ENCODE data around the gene SORCS3. TPM values are rescaled to one million over a fixed set of nuclear protein-coding genes. Genes with fewer than 3 reads are reported as not detected.

SORCS3 gene
- total RNA-seq, 4 donors from 2014 or later, result not detected

- Histone ChIP-seq H3K4me3 (replicated peaks in 1 of 3) (no peak overlapping the region), H3K9me3 (no peaks in the 10 kb centered on the region), H3K27me3 (no peaks in the 10 kb centered on the region), H3K4me1 (no peaks in the 10 kb centered on the region), H3K36me3 (no peaks in the 10 kb centered on the region), H3K27ac (no peak overlapping the region)
- no peak for DNase-seq
- intact Hi-C loops (cut with DNase I), result no loop called here
- WGBS, 2 donors, result 79 to 86% methylated on average over 4 of the region's 4 CpGs
- TF ChIP-seq POLR2A (IDR thresholded peaks at IDR 0.05), result no peak
- no peak for TF ChIP-seq CTCF (IDR thresholded peaks at IDR 0.05)
Measured at GRCh38 chr10:105042906-105043552, 401.9 kb downstream of the SORCS3 start.

- no peaks in the 10 kb centered on the region for H3K4me1 ChIP-seq
- no peaks in the 10 kb centered on the region for H3K9me3 ChIP-seq
- TF ChIP-seq POLR2A (IDR thresholded peaks at IDR 0.05) (no peak), CTCF (IDR thresholded peaks at IDR 0.05) (no peak)
- WGBS, 2 donors, result 56 to 67% methylated on average over 3 of the region's 3 CpGs
- no peak overlapping the region for H3K4me3 ChIP-seq (replicated peaks in 1 of 3)
- no peak for DNase-seq
- intact Hi-C loops (cut with DNase I), result no loop called here
- no peaks in the 10 kb centered on the region for H3K27me3 ChIP-seq
- no peak overlapping the region for H3K27ac ChIP-seq
- H3K36me3 ChIP-seq, result no peaks in the 10 kb centered on the region
Measured at GRCh38 chr10:105044902-105045301, 403.8 kb downstream of the SORCS3 start.

- no peak for TF ChIP-seq POLR2A (IDR thresholded peaks at IDR 0.05)
- TF ChIP-seq CTCF (IDR thresholded peaks at IDR 0.05), result no peak
- WGBS, 2 donors, result 72 to 76% methylated on average over 2 of the region's 2 CpGs
- no peaks in the 10 kb centered on the region for H3K4me1 ChIP-seq
- no peaks in the 10 kb centered on the region for H3K36me3 ChIP-seq
- no peak for DNase-seq
- H3K27me3 ChIP-seq, result no peaks in the 10 kb centered on the region
- H3K4me3 ChIP-seq (replicated peaks in 1 of 3), result no peak overlapping the region
- H3K9me3 ChIP-seq, result no peaks in the 10 kb centered on the region
- H3K27ac ChIP-seq, result no peak overlapping the region
- intact Hi-C loops (cut with DNase I), result no loop called here
Measured at GRCh38 chr10:105056413-105056812, 415.3 kb downstream of the SORCS3 start.

- no peak for DNase-seq
- Histone ChIP-seq H3K36me3 (no peaks in the 10 kb centered on the region), H3K4me1 (no peaks in the 10 kb centered on the region)
Measured at GRCh38 chr10:105062951-105063350, 421.9 kb downstream of the SORCS3 start.

More at GRCh38 chr10:105062951-105063350, 421.9 kb downstream of the SORCS3 start:
- 72 to 78% methylated on average over 5 of the region's 5 CpGs for WGBS, 2 donors
- intact Hi-C loops (cut with DNase I), result no loop called here
- Histone ChIP-seq H3K9me3 (no peaks in the 10 kb centered on the region), H3K4me3 (replicated peaks in 1 of 3) (no peak overlapping the region), H3K27ac (no peak overlapping the region), H3K27me3 (no peaks in the 10 kb centered on the region)
- no peak for TF ChIP-seq CTCF (IDR thresholded peaks at IDR 0.05)
- TF ChIP-seq POLR2A (IDR thresholded peaks at IDR 0.05), result no peak
